ENCODE results near the gene FOXRED1. TPM values are rescaled to one million over a fixed set of nuclear protein-coding genes. Genes with fewer than 3 reads are reported as not detected.

Gene FOXRED1
- total and polyA plus RNA-seq, 9 of the 15 experiments (the other 6 are each of a cell fraction or from before 2014, with no cell fraction given), result 14.1 to 94.4 (median 53.1) TPM

- TF ChIP-seq TEAD4 (IDR thresholded peaks at IDR 0.05; ENCODE audit: low read length) (0 out of 2 replicates have a peak, but pooled peaks have one; percentile 22), TEAD4 (CRISPR knock-in tag; IDR thresholded peaks at IDR 0.05; ENCODE audit: borderline replicate concordance) (no peak), ID3 (CRISPR knock-in tag; IDR thresholded peaks at IDR 0.05) (no peak), ID3 (tag; IDR thresholded peaks at IDR 0.05) (no peak), RCOR1 (IDR thresholded peaks at IDR 0.05; ENCODE audit: borderline replicate concordance in 1 of 2, low read depth in 2 of 2, low read length in 2 of 2) (peak in 1 of 2 experiments; percentile 40; a peak in 1 of 4 replicates), ZC3H8 (IDR thresholded peaks at IDR 0.05) (no peak), ZNF584 (CRISPR knock-in tag; IDR thresholded peaks at IDR 0.05; ENCODE audit: low read depth) (no peak), PRMT5 (CRISPR knock-in tag; IDR thresholded peaks at IDR 0.05) (no peak), ZBTB1 (CRISPR knock-in tag; IDR thresholded peaks at IDR 0.05; ENCODE audit: borderline replicate concordance, low read depth) (no peak), KHSRP (IDR thresholded peaks at IDR 0.05) (no peak), HCFC1 (IDR thresholded peaks at IDR 0.05; ENCODE audit: low read depth, low read length) (no peak), TFAP4 (CRISPR knock-in tag; IDR thresholded peaks at IDR 0.05; ENCODE audit: borderline replicate concordance) (peak; percentile 90), KAT8 (IDR thresholded peaks at IDR 0.05; ENCODE audit: low read depth) (no peak), SRSF1 (IDR thresholded peaks at IDR 0.05; ENCODE audit: low read depth, low read length) (no peak), ETV6 (IDR thresholded peaks at IDR 0.05; ENCODE audit: borderline replicate concordance in 1 of 2, low read depth in 2 of 2, low read length in 1 of 2) (no peak), ETV6 (CRISPR knock-in tag; IDR thresholded peaks at IDR 0.05; ENCODE audit: borderline replicate concordance) (no peak), ZNF184 (CRISPR knock-in tag; IDR thresholded peaks at IDR 0.05) (no peak), MTA3 (IDR thresholded peaks at IDR 0.05; ENCODE audit: borderline replicate concordance) (no peak), ARNT (IDR thresholded peaks at IDR 0.05) (no peak), PPARD (CRISPR knock-in tag; IDR thresholded peaks at IDR 0.05) (no peak), ZNF311 (CRISPR knock-in tag; IDR thresholded peaks at IDR 0.05) (no peak), ATF2 (CRISPR knock-in tag; IDR thresholded peaks at IDR 0.05) (no peak)
Observed at GRCh38 chr11:126310200-126310991, 41.4 kb downstream of the FOXRED1 start (continued).

Data from K562 (cell line).